ENCODE measurements around the gene ARL15. TPM values are rescaled to one million over a fixed set of nuclear protein-coding genes. Genes with fewer than 3 reads are reported as not detected.
"Not testable (repeated sequence)": the region's sequence is repeated elsewhere in the genome, so short reads cannot be mapped to it uniquely, and the experiment has no call there.

ARL15 gene
- polyA plus RNA-seq (2012; ENCODE audit: insufficient read depth, insufficient read length, low read depth) = 2.0 TPM

DNA sequence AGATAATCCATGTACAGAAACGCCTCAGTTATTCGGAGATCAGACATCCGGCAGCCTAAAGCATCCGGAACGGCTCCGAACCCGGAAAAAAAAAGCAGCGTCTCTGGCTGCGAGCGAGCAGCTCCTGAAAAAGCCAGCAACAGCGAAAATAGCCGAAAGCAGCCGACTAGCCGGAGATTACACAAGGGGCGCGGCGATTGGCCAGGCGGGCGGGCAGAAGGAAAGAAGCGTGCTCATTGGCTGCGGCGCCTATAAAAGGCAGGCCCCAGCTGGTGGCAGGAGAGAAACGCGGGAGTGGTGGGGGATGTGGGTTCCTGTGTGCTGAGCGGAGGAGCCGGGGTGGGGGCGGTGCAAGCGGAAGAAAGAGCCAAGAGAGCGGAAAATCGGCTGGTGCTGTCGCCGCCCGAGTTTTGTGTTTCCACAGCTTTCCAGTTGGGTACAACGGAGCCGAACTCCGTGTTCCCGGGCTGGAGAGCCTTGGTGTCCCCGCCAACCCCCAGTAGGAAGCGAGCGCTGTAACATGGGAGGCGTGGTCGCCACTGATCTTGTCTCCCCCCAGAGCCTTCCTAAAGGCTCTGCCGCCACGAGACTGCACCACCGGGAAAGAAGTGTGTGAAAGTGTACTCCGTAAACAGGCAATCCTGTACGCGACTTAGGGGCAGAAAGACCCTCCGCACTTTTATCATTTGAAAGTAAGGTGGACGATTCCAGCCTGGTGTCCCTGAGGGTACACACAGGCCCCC, at the start of gene ARL15:
TSS of gene ARL15 (minus strand) at position 141 of the 743 bp plus-strand sequence.
- Histone ChIP-seq H3K4me1 (no peaks in the 10 kb centered on the region), H3K36me3 (no peaks in the 10 kb centered on the region), H3K4me3 (ENCODE audit: low read depth, low read length) (peak within 1 kb of the TSS; percentile 83), H3K9me3 (no peaks in the 10 kb centered on the region), H3K27me3 (peaks cover 23% of the 10 kb centered on the region)
- DNase-seq = peak; percentile 97
- TF ChIP-seq, protein P1, sequence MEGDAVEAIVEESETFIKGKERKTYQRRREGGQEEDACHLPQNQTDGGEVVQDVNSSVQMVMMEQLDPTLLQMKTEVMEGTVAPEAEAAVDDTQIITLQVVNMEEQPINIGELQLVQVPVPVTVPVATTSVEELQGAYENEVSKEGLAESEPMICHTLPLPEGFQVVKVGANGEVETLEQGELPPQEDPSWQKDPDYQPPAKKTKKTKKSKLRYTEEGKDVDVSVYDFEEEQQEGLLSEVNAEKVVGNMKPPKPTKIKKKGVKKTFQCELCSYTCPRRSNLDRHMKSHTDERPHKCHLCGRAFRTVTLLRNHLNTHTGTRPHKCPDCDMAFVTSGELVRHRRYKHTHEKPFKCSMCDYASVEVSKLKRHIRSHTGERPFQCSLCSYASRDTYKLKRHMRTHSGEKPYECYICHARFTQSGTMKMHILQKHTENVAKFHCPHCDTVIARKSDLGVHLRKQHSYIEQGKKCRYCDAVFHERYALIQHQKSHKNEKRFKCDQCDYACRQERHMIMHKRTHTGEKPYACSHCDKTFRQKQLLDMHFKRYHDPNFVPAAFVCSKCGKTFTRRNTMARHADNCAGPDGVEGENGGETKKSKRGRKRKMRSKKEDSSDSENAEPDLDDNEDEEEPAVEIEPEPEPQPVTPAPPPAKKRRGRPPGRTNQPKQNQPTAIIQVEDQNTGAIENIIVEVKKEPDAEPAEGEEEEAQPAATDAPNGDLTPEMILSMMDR (IDR thresholded peaks at IDR 0.05; ENCODE audit: low read depth, low read length) = no peak

DNA sequence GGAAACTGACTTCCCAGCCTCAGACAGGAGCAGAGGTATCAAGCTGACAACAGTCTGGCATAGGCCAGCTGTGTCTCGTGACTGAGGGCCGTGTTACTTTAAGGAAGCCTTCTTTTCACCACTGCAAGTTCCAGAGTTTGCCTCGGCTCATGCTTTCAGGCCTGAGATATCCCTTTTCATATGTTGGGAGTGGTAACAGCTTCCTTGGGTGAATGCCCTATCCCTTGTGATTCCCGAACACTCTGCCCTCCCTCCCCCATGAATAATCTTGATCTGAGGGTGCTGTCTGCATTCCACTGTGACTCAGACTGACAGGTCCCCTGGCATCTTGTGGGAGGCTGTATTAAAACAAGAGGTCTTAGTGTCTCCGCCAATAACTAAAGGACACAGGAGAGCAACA, 49.7 kb upstream of the ARL15 start:
- H3K27me3 ChIP-seq = no peaks in the 10 kb centered on the region
- no peaks in the 10 kb centered on the region for H3K36me3 ChIP-seq
- no peaks in the 10 kb centered on the region for H3K4me1 ChIP-seq
- TF ChIP-seq, protein P1 (IDR thresholded peaks at IDR 0.05; ENCODE audit: low read depth, low read length) = no peak
- DNase-seq = no peak
- no peaks in the 10 kb centered on the region for H3K9me3 ChIP-seq
- H3K4me3 ChIP-seq (ENCODE audit: low read depth, low read length) = no peak overlapping the region

DNA sequence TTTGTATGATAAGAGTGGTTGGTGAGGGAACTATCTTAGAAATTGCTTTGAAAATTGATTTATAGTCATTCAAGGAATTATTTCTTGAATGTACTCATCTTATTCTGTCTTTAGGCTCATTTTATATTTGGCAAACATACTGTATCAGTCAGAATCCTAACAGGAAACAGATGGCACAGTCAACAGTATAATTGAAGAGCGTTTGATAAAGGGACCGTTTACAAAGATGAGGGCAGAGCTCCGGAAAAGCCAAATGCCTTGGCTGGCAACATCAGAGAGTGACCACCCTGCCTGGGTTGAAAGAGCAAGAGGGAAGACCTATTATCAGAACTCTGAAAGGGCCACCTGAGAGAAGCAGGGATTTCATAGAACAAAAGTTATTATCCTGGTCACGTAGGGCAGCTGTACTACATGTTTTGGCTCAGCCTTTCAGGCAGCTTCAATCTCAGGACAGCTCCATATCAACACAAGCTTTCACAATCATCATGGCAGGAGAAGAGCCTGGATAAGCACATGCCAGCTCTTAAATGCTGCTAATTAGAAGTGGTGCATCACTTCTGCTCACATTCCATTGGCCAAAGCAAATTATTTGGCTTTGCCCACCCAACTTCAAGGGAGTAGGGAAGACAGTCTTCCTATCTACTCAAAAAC, 47.2 kb upstream of the ARL15 start:
- TF ChIP-seq, protein P1 (IDR thresholded peaks at IDR 0.05; ENCODE audit: low read depth, low read length) = no peak
- H3K9me3 ChIP-seq = no peaks in the 10 kb centered on the region
- DNase-seq = no peak
- H3K4me1 ChIP-seq = no peaks in the 10 kb centered on the region
- H3K36me3 ChIP-seq = no peaks in the 10 kb centered on the region
- no peaks in the 10 kb centered on the region for H3K27me3 ChIP-seq
- no peak overlapping the region for H3K4me3 ChIP-seq (ENCODE audit: low read depth, low read length)

DNA sequence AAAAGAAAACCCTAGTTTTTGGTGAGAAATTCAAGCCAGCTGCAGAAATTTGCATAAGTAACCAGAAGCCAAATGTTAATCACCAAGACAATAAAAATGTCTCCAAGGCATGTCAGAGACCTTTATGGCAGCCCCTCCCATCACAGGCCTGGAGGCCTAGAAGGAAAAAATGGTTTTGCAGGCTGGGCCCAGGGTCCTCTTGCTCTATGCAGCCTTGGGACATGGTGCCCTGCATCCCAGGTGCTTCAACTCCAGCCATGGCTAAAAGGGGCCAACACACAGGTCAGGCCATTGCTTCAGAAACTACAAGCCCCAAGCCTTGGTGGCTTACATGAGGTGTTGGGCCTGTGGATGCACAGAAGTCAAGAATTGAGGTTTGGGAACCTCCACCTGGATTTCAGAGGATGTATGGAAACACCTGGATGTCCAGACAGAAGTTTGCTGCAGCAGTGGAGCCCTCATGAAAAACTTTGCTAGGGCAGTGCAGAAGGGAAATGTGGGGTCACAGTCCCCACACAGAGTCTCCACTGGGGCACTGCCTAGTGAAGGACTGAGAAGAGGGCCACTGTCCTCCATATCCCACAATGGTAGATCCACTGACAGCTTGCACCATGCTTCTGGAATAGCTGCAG, 43.7 kb upstream of the ARL15 start:
- H3K27me3 ChIP-seq; H3K4me3 ChIP-seq (ENCODE audit: low read depth, low read length); H3K4me1 ChIP-seq; H3K36me3 ChIP-seq; DNase-seq; H3K9me3 ChIP-seq: not testable (repeated sequence)

DNA sequence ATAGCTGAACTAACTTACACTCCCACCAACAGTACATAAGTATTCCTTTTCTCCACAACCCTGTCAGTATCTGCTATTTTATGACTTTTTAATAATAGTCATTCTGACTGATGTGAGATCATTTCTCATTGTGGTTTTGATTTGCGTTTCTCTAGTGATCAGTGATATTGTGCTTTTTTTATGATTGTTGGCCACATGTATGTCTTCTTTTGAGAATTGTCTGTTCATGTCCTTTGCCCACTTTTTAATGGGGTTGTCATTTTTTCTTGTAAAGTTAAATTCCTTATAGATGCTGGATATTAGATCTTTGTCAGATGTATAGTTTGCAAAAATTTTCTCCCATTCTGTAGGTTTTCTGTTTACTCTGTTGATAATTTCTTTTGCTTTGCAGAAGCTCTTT, 42.2 kb upstream of the ARL15 start:
- H3K9me3 ChIP-seq; H3K36me3 ChIP-seq; H3K4me3 ChIP-seq (ENCODE audit: low read depth, low read length); H3K27me3 ChIP-seq; H3K4me1 ChIP-seq; DNase-seq: not testable (repeated sequence)

DNA sequence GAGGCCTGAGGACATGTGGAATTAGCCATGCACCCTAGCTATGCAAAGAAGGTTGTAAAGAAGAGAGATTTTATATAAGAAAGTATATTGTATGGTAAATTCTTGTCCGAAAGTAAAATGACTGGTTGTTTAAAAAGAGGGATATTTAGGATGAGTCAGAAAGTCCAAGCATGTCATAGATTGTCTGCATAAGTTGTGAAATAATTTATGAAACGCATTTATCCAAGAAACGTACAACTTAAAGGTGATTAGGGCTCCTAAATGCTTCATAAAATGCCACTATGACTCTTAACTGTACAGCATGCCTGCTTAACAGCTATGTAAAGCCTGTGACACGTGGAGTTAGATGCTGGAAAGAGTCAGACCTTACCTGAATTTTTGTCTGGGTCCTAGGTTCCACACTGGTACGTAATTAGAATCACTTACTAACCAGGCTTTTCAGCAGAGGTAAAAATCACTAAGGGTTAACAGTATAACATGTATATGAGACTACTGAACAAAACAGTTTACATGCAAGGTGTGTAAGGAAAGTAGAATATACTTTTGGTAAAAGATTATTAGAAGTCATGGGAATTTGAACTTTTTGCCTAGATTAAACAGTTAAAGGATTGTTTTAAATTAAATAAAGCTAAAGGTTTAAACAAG, 37.0 kb upstream of the ARL15 start:
- no peaks in the 10 kb centered on the region for H3K4me1 ChIP-seq
- TF ChIP-seq, protein P1 (IDR thresholded peaks at IDR 0.05; ENCODE audit: low read depth, low read length) = no peak
- no peaks in the 10 kb centered on the region for H3K9me3 ChIP-seq
- no peak for DNase-seq
- no peaks in the 10 kb centered on the region for H3K36me3 ChIP-seq
- H3K27me3 ChIP-seq = no peaks in the 10 kb centered on the region
- no peak overlapping the region for H3K4me3 ChIP-seq (ENCODE audit: low read depth, low read length)

Measured in BE2C (cell line).